PC-3 (cell line): Measurements from ENCODE around the gene CDK16. TPM values are rescaled to one million over a fixed set of nuclear protein-coding genes. Genes with fewer than 3 reads are reported as not detected.

Experiments used
- ATAC-seq: fragments of 200-7000 bp; cut with Tn5 transposase; 2 replicates; pipeline ENCODE4 v1.9.1; 2020; ENCODE audit warnings: mild to moderate bottlenecking, moderate library complexity
- BruUV-seq: library from RNA; stranded (reverse); fragments of 400-500 nt; replicated peaks from 2 replicates; lab custom pipeline; 2021; lab: Mats Ljungman, UMichigan
- CTCF ChIA-PET: fragments of 300-600 bp; sonication (Branson Sonifier 250); formaldehyde crosslinking; loops from one replicate; lab custom pipeline; 2022; ENCODE audit warnings: antibody characterized with exemption; lab: Charles Lee
- POLR2A ChIA-PET: fragments of 300-600 bp; sonication (Branson Sonifier 250); formaldehyde crosslinking; loops from one replicate; lab custom pipeline; 2022; ENCODE audit warnings: antibody characterized with exemption; ENCODE audit not compliant: unreplicated experiment; lab: Charles Lee
- DNase-seq: peaks from one replicate; pipeline ENCODE4 v3.0.0-alpha.2; 2015
- H2AFZ ChIP-seq: fragments of 300-600 bp; sonication (generic); 2 replicates; pipeline ENCODE4 v1.6.0; 2016; ENCODE audit warnings: antibody characterized with exemption, low read length
- H3F3A ChIP-seq: fragments of 300-600 bp; sonication (generic); one replicate; pipeline ENCODE4 v1.6.0; 2017; ENCODE audit warnings: antibody characterized with exemption, low read length, control low read depth, mild to moderate bottlenecking; ENCODE audit not compliant: unreplicated experiment
- H3K27ac ChIP-seq: fragments of 300-600 bp; sonication (generic); 2 replicates; pipeline ENCODE4 v1.5.1; 2016; ENCODE audit warnings: mild to moderate bottlenecking, low read length
- H3K27me3 ChIP-seq: fragments of 300-600 bp; sonication (generic); 2 replicates; pipeline ENCODE4 v1.6.1; 2016; ENCODE audit warnings: low read length, mixed read lengths
- H3K36me3 ChIP-seq: fragments of 300-600 bp; sonication (generic); 2 replicates; pipeline ENCODE4 v1.6.1; 2016; ENCODE audit warnings: low read depth, mixed run types, low read length, mixed read lengths
- H3K4me1 ChIP-seq: fragments of 300-600 bp; sonication (generic); 2 replicates; pipeline ENCODE4 v1.5.1; 2016; ENCODE audit warnings: low read length; ENCODE audit not compliant: insufficient read depth
- H3K4me2 ChIP-seq: fragments of 300-600 bp; sonication (generic); 2 replicates; pipeline ENCODE4 v1.6.0; 2016; ENCODE audit warnings: low read length
- H3K4me3 ChIP-seq: fragments of 300-600 bp; sonication (generic); 2 replicates; pipeline ENCODE4 v1.5.1; 2016; ENCODE audit warnings: mild to moderate bottlenecking, low read length, mixed read lengths
- H3K79me2 ChIP-seq: fragments of 300-600 bp; sonication (generic); 2 replicates; pipeline ENCODE4 v1.6.1; 2017; ENCODE audit warnings: low read length, mixed read lengths
- H3K9ac ChIP-seq: fragments of 300-600 bp; sonication (generic); 2 replicates; pipeline ENCODE4 v1.6.0; 2016; ENCODE audit warnings: mild to moderate bottlenecking, low read length
- H3K9me2 ChIP-seq: fragments of 300-600 bp; sonication (generic); replicated peaks from 2 replicates; pipeline ENCODE4 v1.6.1; 2016; ENCODE audit warnings: mixed run types, low read length, mixed read lengths
- H3K9me3 ChIP-seq: fragments of 300-600 bp; sonication (generic); 2 replicates; pipeline ENCODE4 v1.6.1; 2016; ENCODE audit warnings: low read length, mixed read lengths
- H4K20me1 ChIP-seq: fragments of 300-600 bp; sonication (generic); 2 replicates; pipeline ENCODE4 v1.6.1; 2016; ENCODE audit warnings: low read length, mixed read lengths
- EZH2 ChIP-seq: fragments of 300-600 bp; sonication (generic); IDR thresholded peaks from one replicate; pipeline ENCODE4 v1.6.1; 2017; ENCODE audit warnings: antibody characterized with exemption, mild to moderate bottlenecking, low read length; ENCODE audit not compliant: unreplicated experiment
- EZH2phosphoT487 ChIP-seq: fragments of 300-600 bp; sonication (generic); IDR thresholded peaks from 2 replicates; pipeline ENCODE4 v1.6.1; 2018; ENCODE audit warnings: mild to moderate bottlenecking, antibody characterized with exemption, low read length, borderline replicate concordance
- intact Hi-C: fragments of 100-400 bp; cut with micrococcal nuclease; formaldehyde crosslinking; loops from 2 replicates; pipeline ENCODE4 v1.9.0; 2023
- total RNA-seq: library from RNA; depleted of rRNA; stranded (reverse); fragments of >200 nt; gene quantifications from 2 replicates; pipeline ENCODE4 v1.2.3, GENCODE V29; 2014
- TF ChIP-seq, protein P1 (sequence below): fragments of 300-600 bp; sonication (generic); conservative IDR thresholded peaks from 2 replicates; pipeline ENCODE4 v1.5.1; 2017; ENCODE audit warnings: antibody characterized with exemption, low read depth, mild to moderate bottlenecking, low read length

CDK16 gene
- total RNA-seq, 1 experiment from 2014 or later = 155 TPM

DNA sequence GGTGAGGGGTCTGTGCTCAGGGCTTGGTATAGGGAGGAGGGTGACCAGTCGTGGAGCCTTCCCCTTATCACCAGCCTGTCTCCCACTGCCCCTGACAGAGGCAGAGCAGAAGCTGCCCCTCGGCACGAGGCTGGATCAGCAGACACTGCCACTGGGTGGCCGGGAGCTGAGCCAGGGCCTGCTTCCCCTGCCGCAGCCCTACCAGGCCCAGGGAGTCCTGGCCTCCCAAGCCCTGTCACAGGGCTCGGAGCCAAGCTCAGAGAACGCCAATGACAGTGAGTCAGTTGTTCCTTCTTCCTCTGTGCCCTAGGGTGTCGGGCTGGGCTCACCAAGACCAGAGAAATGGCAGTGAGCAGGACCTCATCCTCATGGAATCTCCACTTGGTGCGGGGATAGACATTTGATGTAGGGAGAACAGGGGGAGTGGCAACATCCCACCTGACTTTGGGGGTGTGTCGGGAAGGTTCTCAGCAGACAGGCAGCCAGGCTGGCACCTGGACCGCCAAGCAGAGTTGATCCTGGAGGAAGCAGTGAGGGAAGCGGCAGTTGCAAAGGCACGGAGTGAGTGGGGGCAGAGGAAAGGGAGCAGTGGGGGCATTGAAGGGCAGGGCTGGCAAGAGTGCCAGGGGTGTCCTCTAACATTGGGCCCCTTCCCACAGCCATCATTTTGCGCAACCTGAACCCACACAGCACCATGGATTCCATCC lies 39.1 kb upstream of the CDK16 start:
- Histone ChIP-seq H3K4me1 (peaks cover 4% of the 10 kb centered on the region; the same call in 1 of the 2 replicates), H3K27me3 (no peaks in the 10 kb centered on the region), H2AFZ (no peak overlapping the region), H3F3A (no peaks in the 10 kb centered on the region), H3K9me2 (no peaks in the 10 kb centered on the region), H3K79me2 (no peaks in the 10 kb centered on the region), H3K9me3 (no peaks in the 10 kb centered on the region), H3K9ac (no peak overlapping the region), H3K27ac (no peak overlapping the region), H4K20me1 (no peaks in the 10 kb centered on the region), H3K4me2 (no peak overlapping the region), H3K36me3 (peaks cover 19% of the 10 kb centered on the region; the same call in 1 of the 2 replicates), H3K4me3 (no peak overlapping the region)
- BruUV-seq = no TSS peak
- CTCF ChIA-PET = no interaction called here
- DNase-seq = peak; percentile 55
- POLR2A ChIA-PET = no interaction called here
- ATAC-seq = peak; percentile 80
- TF ChIP-seq, protein P1, sequence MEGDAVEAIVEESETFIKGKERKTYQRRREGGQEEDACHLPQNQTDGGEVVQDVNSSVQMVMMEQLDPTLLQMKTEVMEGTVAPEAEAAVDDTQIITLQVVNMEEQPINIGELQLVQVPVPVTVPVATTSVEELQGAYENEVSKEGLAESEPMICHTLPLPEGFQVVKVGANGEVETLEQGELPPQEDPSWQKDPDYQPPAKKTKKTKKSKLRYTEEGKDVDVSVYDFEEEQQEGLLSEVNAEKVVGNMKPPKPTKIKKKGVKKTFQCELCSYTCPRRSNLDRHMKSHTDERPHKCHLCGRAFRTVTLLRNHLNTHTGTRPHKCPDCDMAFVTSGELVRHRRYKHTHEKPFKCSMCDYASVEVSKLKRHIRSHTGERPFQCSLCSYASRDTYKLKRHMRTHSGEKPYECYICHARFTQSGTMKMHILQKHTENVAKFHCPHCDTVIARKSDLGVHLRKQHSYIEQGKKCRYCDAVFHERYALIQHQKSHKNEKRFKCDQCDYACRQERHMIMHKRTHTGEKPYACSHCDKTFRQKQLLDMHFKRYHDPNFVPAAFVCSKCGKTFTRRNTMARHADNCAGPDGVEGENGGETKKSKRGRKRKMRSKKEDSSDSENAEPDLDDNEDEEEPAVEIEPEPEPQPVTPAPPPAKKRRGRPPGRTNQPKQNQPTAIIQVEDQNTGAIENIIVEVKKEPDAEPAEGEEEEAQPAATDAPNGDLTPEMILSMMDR = no peak
- TF ChIP-seq EZH2 (no peak), EZH2phosphoT487 (no peak)
- intact Hi-C loops = no loop called here

DNA sequence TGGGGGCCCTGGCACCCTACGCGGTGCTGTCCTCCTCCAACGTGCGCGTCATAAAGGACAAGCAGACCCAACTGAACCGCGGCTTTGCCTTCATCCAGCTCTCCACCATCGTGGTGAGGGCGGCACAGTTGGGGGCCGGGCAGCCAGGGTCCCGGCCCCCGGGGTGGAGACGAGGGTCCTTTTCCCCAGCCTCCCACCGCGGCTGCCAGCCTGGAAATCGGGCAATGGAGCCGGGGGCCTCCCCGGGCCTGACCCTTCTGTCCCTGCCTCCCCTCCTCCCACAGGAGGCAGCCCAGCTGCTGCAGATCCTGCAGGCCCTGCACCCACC lies 38.6 kb upstream of the CDK16 start:
- no peaks in the 10 kb centered on the region for H3K79me2 ChIP-seq
- peaks cover 4% of the 10 kb centered on the region; the same call in 1 of the 2 replicates for H3K4me1 ChIP-seq
- ChIA-PET POLR2A (no interaction called here), CTCF (no interaction called here)
- no peak overlapping the region for H3K27ac ChIP-seq
- no peaks in the 10 kb centered on the region for H3K27me3 ChIP-seq
- H4K20me1 ChIP-seq = no peaks in the 10 kb centered on the region
- no peak for TF ChIP-seq EZH2phosphoT487
- no peak for TF ChIP-seq EZH2
- TF ChIP-seq, protein P1 = no peak
- H3K36me3 ChIP-seq = peaks cover 19% of the 10 kb centered on the region; the same call in 1 of the 2 replicates
- ATAC-seq = no peak
- BruUV-seq = no TSS peak
- H2AFZ ChIP-seq = no peak overlapping the region
- H3K9me3 ChIP-seq = no peaks in the 10 kb centered on the region
- intact Hi-C loops = no loop called here
- no peak for DNase-seq
- no peaks in the 10 kb centered on the region for H3K9me2 ChIP-seq
- no peaks in the 10 kb centered on the region for H3F3A ChIP-seq
- no peak overlapping the region for H3K4me3 ChIP-seq
- H3K9ac ChIP-seq = no peak overlapping the region
- no peak overlapping the region for H3K4me2 ChIP-seq

DNA sequence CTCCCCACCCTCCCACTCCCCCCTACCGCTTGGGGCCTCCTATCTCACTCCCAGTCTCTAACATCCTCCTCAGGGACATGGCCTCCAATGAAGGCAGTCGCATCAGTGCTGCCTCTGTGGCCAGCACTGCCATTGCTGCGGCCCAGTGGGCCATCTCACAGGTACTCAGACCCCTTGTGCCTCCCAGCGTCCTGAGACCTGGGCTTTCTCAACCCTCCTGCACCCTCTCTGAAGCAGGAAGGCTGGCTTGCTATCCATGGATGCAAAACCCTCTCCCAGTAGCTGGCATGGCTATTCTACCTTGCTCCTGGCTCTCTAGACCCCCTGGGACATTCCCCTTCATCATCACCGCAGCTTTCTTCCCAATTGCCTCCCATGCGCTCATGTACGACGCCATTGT lies 38.1 kb upstream of the CDK16 start:
- Histone ChIP-seq H2AFZ (no peak overlapping the region), H3K9ac (no peak overlapping the region), H3K79me2 (no peaks in the 10 kb centered on the region), H3K9me2 (no peaks in the 10 kb centered on the region), H3K4me3 (no peak overlapping the region), H3K36me3 (peaks cover 19% of the 10 kb centered on the region; the same call in 1 of the 2 replicates), H3F3A (no peaks in the 10 kb centered on the region), H4K20me1 (no peaks in the 10 kb centered on the region), H3K4me1 (peaks cover 4% of the 10 kb centered on the region; the same call in 1 of the 2 replicates), H3K9me3 (no peaks in the 10 kb centered on the region), H3K27ac (no peak overlapping the region), H3K27me3 (no peaks in the 10 kb centered on the region), H3K4me2 (no peak overlapping the region)
- no peak for DNase-seq
- ATAC-seq = no peak
- BruUV-seq = no TSS peak
- intact Hi-C loops = no loop called here
- TF ChIP-seq EZH2 = no peak
- TF ChIP-seq, protein P1 = no peak
- TF ChIP-seq EZH2phosphoT487 = no peak
- POLR2A ChIA-PET = no interaction called here
- CTCF ChIA-PET = no interaction called here
